Stimulated activated CD4-positive, alpha-beta T cell treated with anti-CD3 and anti-CD28 coated beads, Interleukin-2, amount 100 ng/mL, for 4 hours (primary cell): ENCODE data around the gene ZNF423.

Experiments used
- DNase-seq: peaks from one replicate; pipeline ENCODE4 v3.0.0-alpha.2; 2020; ENCODE audit warnings: low read depth

Gene ZNF423

GRCh38 chr16:49552313-49552928, 303.5 kb downstream of the ZNF423 start:
- no peak for DNase-seq

GRCh38 chr16:49550666-49551065, 305.2 kb downstream of the ZNF423 start:
- DNase-seq = no peak

GRCh38 chr16:49550140-49550539, 305.8 kb downstream of the ZNF423 start:
- no peak for DNase-seq

GRCh38 chr16:49548325-49548970, 307.5 kb downstream of the ZNF423 start:
- no peak for DNase-seq

- DNase-seq = no peak
These were observed 308.5 kb downstream of the ZNF423 start for GRCh38 chr16:49547448-49547847.

- DNase-seq = no peak
These were observed 309.2 kb downstream of the ZNF423 start for GRCh38 chr16:49546735-49547134.

- DNase-seq = no peak
These were observed 310.0 kb downstream of the ZNF423 start for GRCh38 chr16:49545741-49546448.

- DNase-seq = no peak
These were observed 310.7 kb downstream of the ZNF423 start for GRCh38 chr16:49545243-49545642.

- no peak for DNase-seq
These were observed 311.1 kb downstream of the ZNF423 start for GRCh38 chr16:49544828-49545227.

GRCh38 chr16:49543631-49543946, 312.3 kb downstream of the ZNF423 start:
- DNase-seq = no peak

GRCh38 chr16:49542946-49543630, 312.8 kb downstream of the ZNF423 start:
- DNase-seq = no peak

- no peak for DNase-seq
These were observed 313.5 kb downstream of the ZNF423 start for GRCh38 chr16:49542391-49542891.

- DNase-seq = no peak
These were observed 315.1 kb downstream of the ZNF423 start for GRCh38 chr16:49540836-49541235.

- DNase-seq = no peak
These were observed 316.2 kb downstream of the ZNF423 start for GRCh38 chr16:49539758-49540157.

GRCh38 chr16:49537924-49538459, 317.9 kb downstream of the ZNF423 start:
- no peak for DNase-seq

- no peak for DNase-seq
These were observed 320.9 kb downstream of the ZNF423 start for GRCh38 chr16:49534901-49535610.

GRCh38 chr16:49533422-49533821, 322.5 kb downstream of the ZNF423 start:
- DNase-seq = no peak

- DNase-seq = no peak
These were observed 323.0 kb downstream of the ZNF423 start for GRCh38 chr16:49532873-49533272.

- DNase-seq = no peak
These were observed 323.7 kb downstream of the ZNF423 start for GRCh38 chr16:49531931-49532840.

- no peak for DNase-seq
These were observed 324.5 kb downstream of the ZNF423 start for GRCh38 chr16:49531425-49531824.
